Measurements from ENCODE around the gene DUSP22.

GRCh38 chr6:247351-247750 lies 44.9 kb upstream of the DUSP22 start:
- TF ChIP-seq CTCF (IDR thresholded peaks at IDR 0.05) (no peak), POLR2A (IDR thresholded peaks at IDR 0.05) (no peak), POLR2AphosphoS5 (IDR thresholded peaks at IDR 0.05) (no peak)

Measured in upper lobe of left lung (tissue), 4 donors.